Measurements from ENCODE around the gene LCN9.

DNA sequence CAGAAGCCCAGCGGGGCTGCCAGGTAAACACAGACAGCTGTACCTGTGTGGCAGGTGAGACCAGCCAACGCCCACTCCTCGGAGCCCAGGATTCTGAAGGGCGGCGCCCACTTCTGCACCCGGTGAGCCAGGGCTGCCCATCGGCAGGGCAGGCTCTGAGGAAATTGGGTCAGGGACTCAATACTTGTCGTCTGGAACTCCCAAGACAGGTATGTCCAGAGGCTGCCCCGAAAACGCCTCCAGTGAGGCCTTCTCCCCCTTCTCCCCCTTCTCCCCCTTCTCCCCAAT lies 43.6 kb upstream of the LCN9 start:
- no peak for TF ChIP-seq POLR2AphosphoS5 (IDR thresholded peaks at IDR 0.05; ENCODE audit: insufficient read depth in 1 of 2, low read depth in 1 of 2)
- no peak for TF ChIP-seq POLR2A (IDR thresholded peaks at IDR 0.05)

All from vagina (tissue), 2 donors.